ENCODE results near the gene ARHGEF4. TPM values are rescaled to one million over a fixed set of nuclear protein-coding genes. Genes with fewer than 3 reads are reported as not detected.

The ARHGEF4 gene
- total and polyA plus RNA-seq, 2 experiments from 2014 or later = 26.0 to 82.2 TPM

GRCh38 chr2:130949954-130950353 is 113.2 kb downstream of the ARHGEF4 start:
- DNase-seq (ENCODE audit: low read depth in 1 of 2, low spot score in 1 of 2) = no peak
- Histone ChIP-seq H3K27ac (no peak overlapping the region), H3K36me3 (no peaks in the 10 kb centered on the region), H3K9me3 (ENCODE audit: low read depth) (no peaks in the 10 kb centered on the region), H3K4me3 (no peak overlapping the region), H3K4me1 (ENCODE audit: low read depth) (no peaks in the 10 kb centered on the region), H3K27me3 (no peaks in the 10 kb centered on the region)
- no peak for TF ChIP-seq CTCF (IDR thresholded peaks at IDR 0.05; ENCODE audit: low read depth, low read length)

- no peak for TF ChIP-seq CTCF (IDR thresholded peaks at IDR 0.05; ENCODE audit: low read depth, low read length)
- Histone ChIP-seq H3K4me3 (no peak overlapping the region), H3K36me3 (no peaks in the 10 kb centered on the region), H3K27ac (no peak overlapping the region), H3K4me1 (ENCODE audit: low read depth) (no peaks in the 10 kb centered on the region), H3K9me3 (ENCODE audit: low read depth) (no peaks in the 10 kb centered on the region), H3K27me3 (no peaks in the 10 kb centered on the region)
- no peak for DNase-seq (ENCODE audit: low read depth in 1 of 2, low spot score in 1 of 2)
Observed at GRCh38 chr2:130951018-130951417, 114.3 kb downstream of the ARHGEF4 start.

GRCh38 chr2:130954873-130955272 is 118.2 kb downstream of the ARHGEF4 start:
- Histone ChIP-seq H3K36me3 (no peaks in the 10 kb centered on the region), H3K4me3 (no peak overlapping the region), H3K9me3 (ENCODE audit: low read depth) (no peaks in the 10 kb centered on the region), H3K4me1 (ENCODE audit: low read depth) (no peaks in the 10 kb centered on the region), H3K27ac (no peak overlapping the region), H3K27me3 (peaks cover 21% of the 10 kb centered on the region)
- DNase-seq (ENCODE audit: low read depth in 1 of 2, low spot score in 1 of 2) = no peak
- no peak for TF ChIP-seq CTCF (IDR thresholded peaks at IDR 0.05; ENCODE audit: low read depth, low read length)

- no peaks in the 10 kb centered on the region for H3K4me1 ChIP-seq (ENCODE audit: low read depth)
- TF ChIP-seq CTCF (IDR thresholded peaks at IDR 0.05; ENCODE audit: low read depth, low read length) = no peak
- no peak overlapping the region for H3K27ac ChIP-seq
- H3K36me3 ChIP-seq = no peaks in the 10 kb centered on the region
- H3K9me3 ChIP-seq (ENCODE audit: low read depth) = no peaks in the 10 kb centered on the region
- H3K27me3 ChIP-seq = peaks cover 52% of the 10 kb centered on the region
- no peak for DNase-seq (ENCODE audit: low read depth in 1 of 2, low spot score in 1 of 2)
- no peak overlapping the region for H3K4me3 ChIP-seq
Observed at GRCh38 chr2:130957915-130958314, 121.2 kb downstream of the ARHGEF4 start.

GRCh38 chr2:130963196-130963848 is 126.6 kb downstream of the ARHGEF4 start:
- Histone ChIP-seq H3K4me1 (ENCODE audit: low read depth) (no peaks in the 10 kb centered on the region), H3K36me3 (no peaks in the 10 kb centered on the region), H3K27me3 (peaks cover 95% of the 10 kb centered on the region), H3K9me3 (ENCODE audit: low read depth) (no peaks in the 10 kb centered on the region), H3K4me3 (peak overlapping the region; percentile 43), H3K27ac (no peak overlapping the region)
- peak in 1 of 2 donors; percentile 44 for DNase-seq (ENCODE audit: low read depth in 1 of 2, low spot score in 1 of 2)
- no peak for TF ChIP-seq CTCF (IDR thresholded peaks at IDR 0.05; ENCODE audit: low read depth, low read length)
